WI38 (cell line): Measurements from ENCODE around the gene COL17A1.
A peak's percentile ranks its signal among the peaks of the same experiment; 100 is the strongest.

Source experiments
- H3K4me3 ChIP-seq: 2 replicates; pipeline ENCODE4 v1.5.1; 2011; ENCODE audit warnings: low read depth, mild to moderate bottlenecking, control low read depth, low read length
- CTCF ChIP-seq: IDR thresholded peaks from 2 replicates; pipeline ENCODE4 v1.5.1; 2012; ENCODE audit warnings: low read depth, mild to moderate bottlenecking, control low read depth, low read length

Gene COL17A1

GRCh38 chr10:104084482-104085142 is 1.1 kb downstream of the COL17A1 start:
- TF ChIP-seq CTCF = no peak
- H3K4me3 ChIP-seq = no peak overlapping the region

- H3K4me3 ChIP-seq = no peak overlapping the region
These were observed 3.7 kb downstream of the COL17A1 start for GRCh38 chr10:104081998-104082397.

GRCh38 chr10:104080762-104081161 is 4.9 kb downstream of the COL17A1 start:
- no peak overlapping the region for H3K4me3 ChIP-seq
- TF ChIP-seq CTCF = peak; percentile 42; the same call in 1 of the 2 replicates

More at GRCh38 chr10:104081998-104082397, 3.7 kb downstream of the COL17A1 start:
- no peak for TF ChIP-seq CTCF

- H3K4me3 ChIP-seq = no peak overlapping the region
- no peak for TF ChIP-seq CTCF
These were observed 8.0 kb downstream of the COL17A1 start for GRCh38 chr10:104077663-104078151.

GRCh38 chr10:104077247-104077646 is 8.4 kb downstream of the COL17A1 start:
- H3K4me3 ChIP-seq = no peak overlapping the region
- TF ChIP-seq CTCF = no peak

GRCh38 chr10:104076743-104077160 is 8.9 kb downstream of the COL17A1 start:
- no peak overlapping the region for H3K4me3 ChIP-seq
- no peak for TF ChIP-seq CTCF

GRCh38 chr10:104074505-104074904 is 11.2 kb downstream of the COL17A1 start:
- no peak overlapping the region for H3K4me3 ChIP-seq
- TF ChIP-seq CTCF = no peak
